Mucosa of descending colon (tissue), 3 donors: ENCODE data around the gene PHF14. TPM values are rescaled to one million over a fixed set of nuclear protein-coding genes. Genes with fewer than 3 reads are reported as not detected.

ENCODE experiments used
- ATAC-seq: fragments of 200-7000 bp; cut with Tn5 transposase; one replicate; pipeline ENCODE4 v1.9.1; 2020; ENCODE audit warnings: mild to moderate bottlenecking, moderate library complexity
- DNase-seq, 3 donors: peaks; one replicate each; pipeline ENCODE4 v3.0.0-alpha.2; 2020
- H3K36me3 ChIP-seq: fragments of 200-600 bp; one replicate; pipeline ENCODE4 v1.8.0; 2021; ENCODE audit warnings: low read depth, mild to moderate bottlenecking
- H3K4me1 ChIP-seq: fragments of 200-600 bp; one replicate; pipeline ENCODE4 v1.8.0; 2021; ENCODE audit warnings: low read depth, mild to moderate bottlenecking
- H3K4me3 ChIP-seq: fragments of 200-600 bp; one replicate; pipeline ENCODE4 v1.8.0; 2021; ENCODE audit warnings: mild to moderate bottlenecking
- H3K9me3 ChIP-seq: fragments of 200-600 bp; one replicate; pipeline ENCODE4 v1.8.0; 2021; ENCODE audit warnings: mild to moderate bottlenecking
- CTCF ChIP-seq: fragments of 200-600 bp; IDR thresholded peaks from one replicate; pipeline ENCODE4 v1.8.0; 2022; ENCODE audit warnings: antibody characterized with exemption, mild to moderate bottlenecking
- intact Hi-C, 2 donors: fragments of 100-400 bp; cut with DNase I in 1 of 2; cut with micrococcal nuclease in 1 of 2; formaldehyde crosslinking; loops; one replicate each; pipeline versions ENCODE4 v1.11.0 to v1.11.1; 2022; cut with DNase I, micrococcal nuclease
- total RNA-seq, 3 donors: library from RNA; stranded (reverse); fragmentation: NEBNext Ultra II Directional in 2 of 3; extraction: Animal tissue kit (Norgen Biotek cat#: 25700) in 2 of 3; gene quantifications; one replicate each; pipeline versions ENCODE4 v1.2.1 to v1.2.4, GENCODE V29; 2021 to 2023
- donor health status: DM: no; HTN: no; CAD: no; lungs with moderate emphysema.
- donor health status: DM: no; HTN: no; CAD: no.
- donor health status: DM: no; HTN: yes; CAD: no.

Gene PHF14
- total RNA-seq, 3 donors from 2014 or later: 30.8 to 31.9 (median 31.7) TPM

DNA sequence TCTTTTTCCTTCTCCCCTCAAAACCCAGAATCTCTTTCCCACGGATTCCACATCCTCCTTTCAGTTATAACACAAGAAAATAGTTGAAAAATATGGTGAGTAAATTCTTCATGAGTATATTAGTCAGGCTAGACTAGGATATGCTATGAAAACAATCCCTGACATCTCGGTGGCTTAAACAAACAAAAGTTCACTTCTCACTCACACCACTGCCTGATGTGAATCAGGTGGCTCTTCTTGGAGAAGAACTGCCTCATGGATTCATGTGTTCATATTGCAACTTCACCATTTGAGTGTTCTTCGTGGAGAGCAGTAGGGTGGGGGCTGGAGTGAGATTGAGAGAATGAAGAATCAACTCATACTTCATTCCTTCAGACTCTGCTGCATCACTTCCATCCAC, 204.1 kb downstream of the PHF14 start:
- Histone ChIP-seq H3K4me1 (no peaks in the 10 kb centered on the region), H3K4me3 (no peak overlapping the region), H3K9me3 (no peaks in the 10 kb centered on the region), H3K36me3 (no peaks in the 10 kb centered on the region)
- DNase-seq: no peak
- intact Hi-C loops: no loop called here
- no peak for ATAC-seq
- TF ChIP-seq CTCF: no peak

DNA sequence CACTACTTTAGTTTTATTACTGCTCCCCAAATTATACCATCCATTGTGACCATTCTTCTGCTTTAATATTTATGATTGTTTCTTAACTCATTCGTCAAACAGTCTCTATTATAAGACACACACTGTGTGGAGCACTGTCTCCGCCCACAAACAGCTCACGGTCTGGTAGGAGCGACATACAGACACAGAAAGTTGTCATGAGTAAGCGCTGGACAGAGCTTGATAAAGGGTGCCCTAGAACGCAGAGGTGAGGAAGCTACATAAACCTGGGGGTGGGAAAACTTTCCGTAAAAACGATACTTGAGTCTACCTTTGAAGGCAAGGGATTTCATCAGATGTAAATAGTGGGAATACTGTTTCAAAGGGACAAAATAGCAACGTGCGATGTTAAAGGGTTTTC, 207.9 kb downstream of the PHF14 start:
- H3K4me3 ChIP-seq: no peak overlapping the region
- no peaks in the 10 kb centered on the region for H3K36me3 ChIP-seq
- no peaks in the 10 kb centered on the region for H3K4me1 ChIP-seq
- no peak for ATAC-seq
- intact Hi-C loops: no loop called here
- TF ChIP-seq CTCF: no peak
- DNase-seq: no peak
- no peaks in the 10 kb centered on the region for H3K9me3 ChIP-seq

- DNase-seq (no peak), ATAC-seq (no peak)
- Histone ChIP-seq H3K36me3 (no peaks in the 10 kb centered on the region), H3K4me1 (no peaks in the 10 kb centered on the region), H3K9me3 (no peaks in the 10 kb centered on the region), H3K4me3 (no peak overlapping the region)
- no peak for TF ChIP-seq CTCF
- intact Hi-C loops: no loop called here
Observed at GRCh38 chr7:11182736-11183135, 209.1 kb downstream of the PHF14 start.

DNA sequence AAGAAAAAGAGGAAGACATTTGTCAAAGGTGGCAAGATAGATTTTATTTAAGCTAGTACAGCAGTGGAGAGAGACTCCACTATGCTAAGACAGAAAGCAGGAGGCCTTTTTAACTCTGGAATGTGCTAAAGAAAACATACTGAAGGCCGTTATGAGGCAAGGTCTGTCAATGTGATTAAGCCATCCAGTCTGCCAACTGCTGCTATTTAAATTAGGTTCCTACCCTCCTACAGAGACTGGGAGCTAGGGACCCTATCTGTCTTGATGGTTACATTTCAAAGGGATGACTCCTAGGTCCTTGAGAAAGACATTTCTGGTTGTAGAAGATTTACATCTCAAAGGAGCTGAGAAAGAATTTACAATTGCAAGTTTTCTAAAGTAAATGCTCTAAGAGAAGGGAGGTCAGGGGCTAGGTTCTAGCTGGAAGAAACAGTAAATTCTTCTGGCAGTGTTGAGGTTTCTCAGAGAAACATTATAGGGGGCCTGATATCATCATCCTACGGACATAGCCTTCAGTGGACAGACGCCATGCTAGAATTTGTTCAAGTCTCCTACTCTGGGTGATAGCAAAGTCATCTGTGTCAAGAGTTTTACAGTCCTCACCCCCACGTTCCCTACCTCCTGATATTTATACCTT, 211.6 kb downstream of the PHF14 start:
- H3K4me1 ChIP-seq: no peaks in the 10 kb centered on the region
- no peak for ATAC-seq
- TF ChIP-seq CTCF: no peak
- H3K4me3 ChIP-seq: no peak overlapping the region
- H3K9me3 ChIP-seq: no peaks in the 10 kb centered on the region
- no peaks in the 10 kb centered on the region for H3K36me3 ChIP-seq
- intact Hi-C loops: no loop called here
- no peak for DNase-seq

GRCh38 chr7:11188529-11189310, 215.0 kb downstream of the PHF14 start:
- Histone ChIP-seq H3K9me3 (no peaks in the 10 kb centered on the region), H3K4me3 (no peak overlapping the region), H3K36me3 (no peaks in the 10 kb centered on the region), H3K4me1 (peaks cover 2% of the 10 kb centered on the region)
- intact Hi-C loops: no loop called here
- no peak for ATAC-seq
- DNase-seq: no peak
- TF ChIP-seq CTCF: no peak
